Activated naive CD8-positive, alpha-beta T cell (primary cell): ENCODE data around the gene GNG4.
"Not testable (repeated sequence)": the region's sequence is repeated elsewhere in the genome, so short reads cannot be mapped to it uniquely, and the experiment has no call there.

ENCODE experiments used
- H3K27ac Mint-ChIP-seq: one replicate; pipeline ENCODE4 v1.8.0; 2021; ENCODE audit warnings: mixed read lengths
- H3K27me3 Mint-ChIP-seq: one replicate; pipeline ENCODE4 v1.8.0; 2021; ENCODE audit warnings: mixed read lengths
- H3K36me3 Mint-ChIP-seq: one replicate; pipeline ENCODE4 v1.8.0; 2021; ENCODE audit warnings: mixed read lengths
- H3K4me1 Mint-ChIP-seq: one replicate; pipeline ENCODE4 v1.8.0; 2021; ENCODE audit warnings: low read depth, mixed read lengths
- H3K4me3 Mint-ChIP-seq: one replicate; pipeline ENCODE4 v1.8.0; 2021; ENCODE audit warnings: mild to moderate bottlenecking, mixed read lengths
- H3K9me3 Mint-ChIP-seq: one replicate; pipeline ENCODE4 v1.8.0; 2021; ENCODE audit warnings: low read depth, mixed read lengths

GNG4 gene

GRCh38 chr1:235642011-235642942, 7.3 kb downstream of the GNG4 start:
- H3K9me3 Mint-ChIP-seq = no peaks in the 10 kb centered on the region
- peaks cover 21% of the 10 kb centered on the region for H3K27me3 Mint-ChIP-seq
- peaks cover 22% of the 10 kb centered on the region for H3K4me1 Mint-ChIP-seq

DNA sequence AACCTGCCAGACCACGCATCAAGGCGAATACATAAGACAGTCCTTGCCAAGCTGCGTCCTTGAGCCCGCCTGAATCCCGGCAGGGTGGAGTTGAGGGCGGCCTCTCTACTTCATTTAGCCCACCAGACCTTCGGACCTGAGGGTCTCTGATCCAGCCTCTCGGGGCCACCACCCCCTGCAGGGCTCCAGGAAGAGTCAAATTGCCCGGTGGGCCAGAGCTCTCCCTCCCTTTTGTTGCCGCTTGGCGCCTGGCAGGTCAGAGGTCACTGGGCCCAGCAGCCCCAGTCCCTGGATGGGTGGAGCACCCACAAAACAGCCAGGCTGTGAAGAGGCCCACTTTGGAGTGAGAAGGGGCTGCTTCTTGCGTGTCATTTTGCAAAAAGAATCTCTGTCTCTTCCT, 9.0 kb downstream of the GNG4 start:
- Mint-ChIP-seq H3K4me3 (no peak overlapping the region), H3K36me3 (peaks cover 2% of the 10 kb centered on the region), H3K9me3 (no peaks in the 10 kb centered on the region), H3K4me1 (peaks cover 22% of the 10 kb centered on the region), H3K27ac (no peak overlapping the region), H3K27me3 (peaks cover 8% of the 10 kb centered on the region)

More at GRCh38 chr1:235642011-235642942, 7.3 kb downstream of the GNG4 start:
- Mint-ChIP-seq H3K36me3 (peaks cover 2% of the 10 kb centered on the region), H3K27ac (peak overlapping the region; percentile 75), H3K4me3 (peak overlapping the region; percentile 81)

DNA sequence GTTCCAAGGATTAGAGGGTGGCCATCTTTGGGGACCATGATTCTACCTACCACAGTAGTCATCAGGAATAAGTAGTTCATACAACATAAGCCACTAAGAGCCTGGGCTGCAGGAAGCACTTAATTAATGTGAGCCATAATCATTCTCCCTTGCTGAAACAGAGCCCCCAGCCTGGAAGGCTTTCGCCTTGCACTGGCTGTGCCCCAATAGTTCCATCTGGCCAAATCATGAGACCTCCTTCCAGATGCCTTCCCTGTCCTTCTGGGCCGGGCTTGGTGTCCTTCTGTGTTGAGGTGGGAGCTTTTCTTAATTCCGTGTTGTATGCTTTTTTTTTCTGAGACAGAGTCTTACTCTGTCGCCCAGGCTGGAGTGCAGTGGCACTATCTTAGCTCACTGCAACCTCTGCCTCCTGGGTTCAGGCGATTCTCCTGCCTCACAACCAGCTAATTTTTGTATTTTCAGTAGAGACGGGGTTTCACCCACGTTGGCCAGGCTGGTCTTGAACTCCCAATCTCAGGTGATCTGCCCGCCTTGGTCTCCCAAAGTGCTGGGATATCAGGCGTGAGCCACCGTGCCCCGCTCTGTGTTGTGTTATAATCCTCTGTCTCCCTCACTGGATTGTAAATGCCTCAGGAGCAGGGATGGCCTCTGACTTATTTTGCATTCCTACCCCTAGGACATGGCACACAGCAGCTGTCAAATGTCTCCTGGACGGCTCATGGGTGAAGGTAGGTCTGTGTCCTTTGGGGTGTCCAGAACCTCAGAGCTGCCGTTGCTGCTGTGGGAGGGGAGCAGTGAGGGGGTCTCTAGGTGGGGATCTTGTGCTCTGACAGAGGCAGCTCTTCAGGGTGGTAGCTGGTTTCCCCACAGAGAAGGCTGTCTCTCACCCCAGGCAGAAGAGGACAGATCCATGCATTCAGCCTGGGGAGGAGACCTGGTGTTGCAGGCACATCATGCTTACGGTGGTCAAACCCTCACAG, 10.1 kb downstream of the GNG4 start:
- Mint-ChIP-seq H3K27ac (no peak overlapping the region), H3K36me3 (no peaks in the 10 kb centered on the region), H3K4me1 (peaks cover 22% of the 10 kb centered on the region), H3K9me3 (no peaks in the 10 kb centered on the region), H3K4me3 (no peak overlapping the region), H3K27me3 (peaks cover 5% of the 10 kb centered on the region)

GRCh38 chr1:235638612-235639011, 11.0 kb downstream of the GNG4 start:
- H3K27ac Mint-ChIP-seq, H3K4me3 Mint-ChIP-seq, H3K36me3 Mint-ChIP-seq, H3K9me3 Mint-ChIP-seq, H3K27me3 Mint-ChIP-seq: not testable (repeated sequence)
- H3K4me1 Mint-ChIP-seq = peaks cover 19% of the 10 kb centered on the region

DNA sequence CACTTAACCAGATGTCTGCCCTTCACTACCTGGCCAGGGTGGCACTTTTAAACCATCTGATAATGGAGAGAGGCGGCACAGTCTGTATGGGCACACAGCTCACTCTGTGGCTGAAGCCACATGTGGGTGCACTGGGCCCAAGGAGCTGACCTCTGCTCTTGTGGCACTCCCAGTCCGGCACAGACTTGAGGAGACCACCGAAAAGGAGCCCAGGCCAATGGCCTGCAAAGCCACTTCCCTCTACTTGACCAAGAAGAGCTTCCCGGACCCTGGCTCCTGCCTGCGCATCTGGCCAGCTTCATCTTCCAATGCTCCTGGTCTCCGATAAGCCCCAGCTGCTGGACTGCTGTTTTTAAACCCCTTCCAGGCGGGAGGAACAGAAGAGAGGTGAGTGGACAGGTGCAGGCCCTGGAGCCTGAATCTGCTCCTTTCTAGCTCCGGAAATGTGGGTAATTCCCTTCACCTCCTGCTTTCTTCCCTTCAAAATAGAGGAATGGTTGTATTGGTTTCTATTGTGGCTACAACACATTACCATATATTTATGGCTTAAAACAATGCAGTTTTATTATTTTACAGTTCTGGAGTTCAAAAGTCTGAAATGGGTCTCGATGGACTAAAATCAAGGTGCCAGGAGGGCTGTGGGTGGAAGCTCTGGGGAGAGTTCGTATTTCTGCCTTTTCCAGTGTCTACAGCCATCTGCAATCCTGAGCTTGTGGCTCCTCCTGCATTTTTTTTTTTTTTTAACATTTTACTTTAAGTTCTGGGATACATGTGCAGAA, 11.6 kb downstream of the GNG4 start:
- Mint-ChIP-seq H3K27me3 (no peaks in the 10 kb centered on the region), H3K36me3 (no peaks in the 10 kb centered on the region), H3K4me1 (peaks cover 14% of the 10 kb centered on the region), H3K9me3 (no peaks in the 10 kb centered on the region), H3K4me3 (no peak overlapping the region), H3K27ac (no peak overlapping the region)

DNA sequence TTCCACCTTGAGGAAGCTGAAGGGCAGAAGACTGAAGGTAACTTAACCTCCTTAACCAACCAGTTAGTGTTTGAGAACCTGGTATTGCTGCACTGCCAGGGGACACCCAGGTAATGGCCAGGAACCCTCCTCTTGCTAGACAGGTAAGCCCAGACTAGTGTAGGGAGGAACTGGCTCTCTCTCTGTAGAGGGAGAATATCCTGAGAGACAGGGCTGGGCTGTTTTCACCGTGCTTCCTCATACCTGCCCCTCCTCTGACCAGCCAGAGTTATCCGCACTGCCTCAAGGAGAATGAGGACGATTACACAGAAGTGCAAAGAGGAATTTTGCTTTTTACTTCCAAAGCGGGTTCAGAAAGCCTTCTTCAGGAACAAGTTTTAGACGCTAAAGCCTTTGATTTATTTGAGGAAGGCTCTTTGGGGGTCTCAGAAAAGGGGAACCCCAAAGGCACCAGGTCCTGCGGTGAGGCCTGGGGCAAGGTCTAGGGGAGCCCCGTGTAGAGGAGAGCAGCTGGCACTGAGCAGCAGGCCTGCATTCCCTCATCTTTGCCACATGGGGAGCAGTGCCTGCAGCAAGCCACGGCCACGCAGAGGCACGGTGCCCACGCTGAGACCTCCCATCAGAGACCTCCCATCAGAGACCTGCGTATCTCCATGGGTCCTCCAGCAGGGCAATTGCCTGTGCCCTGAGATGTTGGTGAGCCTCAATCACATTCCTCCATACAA, 13.5 kb downstream of the GNG4 start:
- no peak overlapping the region for H3K27ac Mint-ChIP-seq

GRCh38 chr1:235632506-235633401, 16.8 kb downstream of the GNG4 start:
- H3K4me3 Mint-ChIP-seq = no peak overlapping the region
- no peaks in the 10 kb centered on the region for H3K9me3 Mint-ChIP-seq
- peaks cover 2% of the 10 kb centered on the region for H3K4me1 Mint-ChIP-seq
- H3K27ac Mint-ChIP-seq = no peak overlapping the region
- peaks cover 1% of the 10 kb centered on the region for H3K27me3 Mint-ChIP-seq
- H3K36me3 Mint-ChIP-seq = no peaks in the 10 kb centered on the region

More for the DNA sequence above, 13.5 kb downstream of the GNG4 start:
- peaks cover 2% of the 10 kb centered on the region for H3K4me1 Mint-ChIP-seq
- no peak overlapping the region for H3K4me3 Mint-ChIP-seq
- no peaks in the 10 kb centered on the region for H3K9me3 Mint-ChIP-seq
- H3K36me3 Mint-ChIP-seq = no peaks in the 10 kb centered on the region
- H3K27me3 Mint-ChIP-seq = peaks cover 1% of the 10 kb centered on the region

DNA sequence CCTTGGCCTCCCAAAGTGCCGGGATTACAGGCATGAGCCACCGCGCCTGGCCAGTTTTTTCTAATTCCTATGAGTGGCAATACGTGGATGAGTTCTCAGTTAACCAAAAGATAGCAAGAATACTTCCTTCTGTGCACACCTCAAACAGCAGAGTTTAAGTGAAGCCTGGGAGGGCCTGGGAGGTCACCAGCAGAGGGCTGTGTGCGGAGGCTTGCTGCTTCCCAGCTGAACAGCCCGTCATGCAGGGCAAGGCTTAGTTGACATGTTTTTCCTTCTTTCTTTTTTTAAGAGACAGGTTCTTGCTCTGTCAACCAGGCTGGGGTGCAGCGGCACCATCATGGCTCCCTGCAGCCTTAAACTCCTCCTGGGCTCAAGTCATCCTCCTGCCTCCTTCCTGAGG, 17.8 kb downstream of the GNG4 start:
- Mint-ChIP-seq H3K4me3 (no peak overlapping the region), H3K27me3 (peaks cover 1% of the 10 kb centered on the region), H3K4me1 (peaks cover 2% of the 10 kb centered on the region), H3K27ac (no peak overlapping the region), H3K36me3 (no peaks in the 10 kb centered on the region), H3K9me3 (no peaks in the 10 kb centered on the region)

GRCh38 chr1:235628316-235629005, 21.1 kb downstream of the GNG4 start:
- peaks cover 2% of the 10 kb centered on the region for H3K4me1 Mint-ChIP-seq

DNA sequence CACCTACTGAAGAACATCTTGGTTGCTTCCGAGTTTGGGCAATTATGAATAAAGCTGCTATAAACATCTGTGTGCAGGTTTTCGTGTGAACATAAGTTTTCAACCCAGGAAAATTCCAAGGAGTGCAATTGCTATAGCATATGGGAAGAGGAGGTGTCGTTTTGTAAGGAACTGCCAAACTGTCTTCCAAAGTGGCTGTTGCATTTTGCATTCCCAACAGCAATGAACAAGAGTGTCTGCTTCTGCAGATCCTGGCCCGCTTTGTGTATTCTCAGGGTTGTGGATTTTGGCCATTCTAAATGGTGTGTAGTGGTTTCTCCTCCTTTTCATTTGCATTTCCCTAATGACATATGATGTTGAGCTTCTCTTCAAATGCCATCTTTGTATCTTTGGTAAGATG, 23.8 kb downstream of the GNG4 start:
- no peak overlapping the region for H3K4me3 Mint-ChIP-seq
- H3K27ac Mint-ChIP-seq = no peak overlapping the region
- no peaks in the 10 kb centered on the region for H3K4me1 Mint-ChIP-seq
- no peaks in the 10 kb centered on the region for H3K36me3 Mint-ChIP-seq
- H3K9me3 Mint-ChIP-seq = no peaks in the 10 kb centered on the region
- H3K27me3 Mint-ChIP-seq = peaks cover 3% of the 10 kb centered on the region

More at GRCh38 chr1:235628316-235629005, 21.1 kb downstream of the GNG4 start:
- no peaks in the 10 kb centered on the region for H3K9me3 Mint-ChIP-seq
- H3K27me3 Mint-ChIP-seq = peaks cover 3% of the 10 kb centered on the region
- no peak overlapping the region for H3K27ac Mint-ChIP-seq
- no peaks in the 10 kb centered on the region for H3K36me3 Mint-ChIP-seq
- no peak overlapping the region for H3K4me3 Mint-ChIP-seq

- no peaks in the 10 kb centered on the region for H3K9me3 Mint-ChIP-seq
- no peak overlapping the region for H3K27ac Mint-ChIP-seq
- H3K4me1 Mint-ChIP-seq = no peaks in the 10 kb centered on the region
- peaks cover 3% of the 10 kb centered on the region for H3K27me3 Mint-ChIP-seq
- H3K36me3 Mint-ChIP-seq = no peaks in the 10 kb centered on the region
- no peak overlapping the region for H3K4me3 Mint-ChIP-seq
Measured at GRCh38 chr1:235625340-235625739, 24.2 kb downstream of the GNG4 start.

- no peaks in the 10 kb centered on the region for H3K4me1 Mint-ChIP-seq
Measured at GRCh38 chr1:235624721-235625333, 24.8 kb downstream of the GNG4 start.

More at GRCh38 chr1:235624721-235625333, 24.8 kb downstream of the GNG4 start:
- H3K4me3 Mint-ChIP-seq = no peak overlapping the region
- H3K9me3 Mint-ChIP-seq = no peaks in the 10 kb centered on the region
- H3K36me3 Mint-ChIP-seq = no peaks in the 10 kb centered on the region
- no peak overlapping the region for H3K27ac Mint-ChIP-seq
- peaks cover 3% of the 10 kb centered on the region for H3K27me3 Mint-ChIP-seq
